Eye (tissue), 1 donor: ENCODE measurements around the gene DHX34.
"Not testable (repeated sequence)": the region's sequence is repeated elsewhere in the genome, so short reads cannot be mapped to it uniquely, and the experiment has no call there.

ENCODE experiments used
- DNase-seq: peaks from one replicate; pipeline ENCODE4 v3.0.0-alpha.2; 2015

The DHX34 gene

DNA sequence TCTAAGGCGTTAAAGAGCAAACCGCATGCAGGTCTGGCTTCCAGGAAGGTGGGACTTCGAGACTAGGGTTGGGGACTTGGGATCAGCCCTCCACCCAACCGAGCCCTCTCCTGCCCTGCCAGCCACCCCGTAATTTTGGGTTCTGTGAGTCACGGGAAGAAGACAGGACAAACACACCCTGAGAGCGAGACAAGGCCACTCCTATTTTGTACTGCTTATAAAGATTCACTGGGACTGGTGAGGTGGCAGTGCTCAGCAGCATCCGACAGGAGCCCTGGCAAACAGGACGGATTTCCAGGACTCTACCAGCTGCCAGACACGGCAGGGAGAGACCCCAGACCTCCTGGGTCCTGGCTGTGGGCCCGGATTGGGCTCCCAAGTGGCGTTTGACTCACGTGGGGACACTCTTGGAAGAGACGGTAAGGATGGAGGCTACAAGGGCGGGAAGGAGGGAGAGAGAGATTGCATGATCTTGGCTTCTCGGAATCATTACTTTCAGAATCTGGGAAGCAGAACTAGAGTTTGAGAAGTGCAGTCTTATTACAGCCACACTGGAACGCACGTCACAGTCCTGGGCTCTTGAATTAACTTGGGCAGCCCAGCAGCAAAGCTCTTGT lies 17.1 kb upstream of the DHX34 start, which contains the start of gene C5AR2:
Gene C5AR2, plus strand, starts transcription at position 245 of the 617 bp plus-strand sequence. CDS start 8,625 bp downstream, outside the sequence.
- DNase-seq: no peak

DNA sequence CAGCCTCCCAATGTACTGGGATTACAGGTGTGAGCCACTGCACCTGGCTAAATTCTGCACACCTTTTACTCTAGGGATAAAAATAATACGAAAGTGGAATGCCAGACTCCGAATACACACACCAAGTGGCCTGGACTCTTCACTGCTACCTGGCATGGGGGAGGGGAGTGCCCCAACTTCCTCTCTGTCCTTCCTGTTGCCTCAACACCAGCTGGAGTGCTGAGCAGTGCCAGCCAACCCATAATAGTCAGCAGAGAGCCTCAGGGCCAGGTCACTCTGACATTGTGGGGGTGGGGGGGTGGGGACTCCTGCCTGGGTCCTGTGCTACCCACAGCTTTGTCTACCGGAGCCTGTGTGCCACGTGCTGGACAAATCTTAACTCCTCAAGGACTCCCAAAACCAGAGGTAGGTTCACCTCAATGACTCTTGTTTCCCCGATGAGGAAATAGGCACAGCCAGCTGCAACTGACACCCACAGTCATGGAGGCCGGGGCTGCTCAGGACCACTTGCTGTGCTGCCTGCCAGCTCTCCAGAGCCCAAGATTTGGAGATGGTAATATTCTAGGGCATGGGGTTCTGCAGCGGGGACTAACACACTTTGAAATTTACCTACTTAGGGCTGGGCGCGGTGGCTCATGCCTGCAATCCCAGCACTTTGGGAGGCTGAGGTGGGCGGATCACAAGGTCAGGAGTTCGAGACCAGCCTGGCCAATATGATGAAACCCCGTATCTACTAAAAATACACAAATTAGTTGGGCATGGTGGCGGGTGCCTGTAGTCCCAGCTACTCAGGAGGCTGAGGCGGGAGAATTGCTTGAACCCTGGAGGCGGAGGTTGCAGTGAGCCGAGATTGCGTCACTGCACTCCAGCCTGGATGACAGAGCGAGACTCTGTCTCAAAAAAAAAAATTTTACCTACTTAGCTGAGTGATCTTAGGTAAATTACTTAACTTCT lies 12.1 kb upstream of the DHX34 start:
- not testable (repeated sequence) for DNase-seq

DNA sequence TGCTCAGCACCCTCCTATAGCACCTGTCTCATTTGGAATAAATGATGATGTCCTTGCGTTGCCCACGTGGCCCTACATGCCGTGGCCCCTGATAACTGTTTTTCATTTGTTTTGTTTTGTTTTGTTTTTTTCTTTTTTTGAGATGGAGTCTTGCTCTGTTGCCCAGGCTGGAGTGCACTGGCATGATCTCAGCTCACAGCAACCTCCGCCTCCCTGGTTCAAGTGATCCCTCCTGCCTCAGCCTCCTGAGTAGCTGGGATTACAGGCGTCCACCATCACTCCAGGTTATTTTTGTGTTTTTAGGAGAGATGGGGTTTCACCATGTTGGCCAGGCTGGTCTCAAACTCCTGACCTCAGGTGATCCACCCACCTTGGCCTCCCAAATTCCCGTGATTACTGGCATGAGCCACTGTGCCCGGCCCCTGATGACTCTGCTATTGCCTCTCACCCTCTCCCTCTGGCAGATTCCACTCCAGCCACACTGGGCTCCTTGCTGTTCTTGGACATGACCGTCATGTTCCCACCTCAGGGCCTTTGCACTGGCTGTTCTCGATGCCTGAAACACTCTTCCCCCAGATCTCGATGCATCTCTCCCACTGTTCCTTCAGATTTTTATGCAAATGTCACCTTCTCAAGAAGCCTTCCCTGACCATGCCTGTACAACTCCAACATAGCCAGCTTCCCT lies 9.8 kb upstream of the DHX34 start:
- no peak for DNase-seq

DNA sequence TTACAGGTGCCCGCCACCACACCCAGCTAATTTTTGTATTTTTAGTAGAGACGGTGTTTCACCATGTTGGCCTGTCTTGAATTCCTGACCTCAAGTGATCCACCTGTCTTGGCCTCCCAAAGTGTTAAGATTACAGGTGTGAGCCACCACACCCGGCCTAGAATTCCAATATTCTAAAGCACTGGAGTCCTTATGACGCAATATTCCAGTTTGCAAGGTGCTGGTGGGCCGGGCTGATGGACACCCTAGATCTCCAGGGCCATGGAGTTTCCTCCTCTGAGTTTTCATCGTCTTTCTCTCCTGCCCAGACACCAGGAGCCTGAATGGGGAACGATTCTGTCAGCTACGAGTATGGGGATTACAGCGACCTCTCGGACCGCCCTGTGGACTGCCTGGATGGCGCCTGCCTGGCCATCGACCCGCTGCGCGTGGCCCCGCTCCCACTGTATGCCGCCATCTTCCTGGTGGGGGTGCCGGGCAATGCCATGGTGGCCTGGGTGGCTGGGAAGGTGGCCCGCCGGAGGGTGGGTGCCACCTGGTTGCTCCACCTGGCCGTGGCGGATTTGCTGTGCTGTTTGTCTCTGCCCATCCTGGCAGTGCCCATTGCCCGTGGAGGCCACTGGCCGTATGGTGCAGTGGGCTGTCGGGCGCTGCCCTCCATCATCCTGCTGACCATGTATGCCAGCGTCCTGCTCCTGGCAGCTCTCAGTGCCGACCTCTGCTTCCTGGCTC lies 8.5 kb upstream of the DHX34 start:
- no peak for DNase-seq

DNA sequence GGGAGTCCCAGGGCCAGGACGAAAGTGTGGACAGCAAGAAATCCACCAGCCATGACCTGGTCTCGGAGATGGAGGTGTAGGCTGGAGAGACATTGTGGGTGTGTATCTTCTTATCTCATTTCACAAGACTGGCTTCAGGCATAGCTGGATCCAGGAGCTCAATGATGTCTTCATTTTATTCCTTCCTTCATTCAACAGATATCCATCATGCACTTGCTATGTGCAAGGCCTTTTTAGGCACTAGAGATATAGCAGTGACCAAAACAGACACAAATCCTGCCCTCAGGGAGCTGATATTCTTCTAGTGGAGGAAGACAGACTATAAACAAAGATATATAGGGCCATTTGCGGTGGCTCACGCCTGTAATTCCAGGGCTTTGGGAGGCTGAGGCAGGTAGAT lies 7.4 kb upstream of the DHX34 start:
- DNase-seq: no peak

DNA sequence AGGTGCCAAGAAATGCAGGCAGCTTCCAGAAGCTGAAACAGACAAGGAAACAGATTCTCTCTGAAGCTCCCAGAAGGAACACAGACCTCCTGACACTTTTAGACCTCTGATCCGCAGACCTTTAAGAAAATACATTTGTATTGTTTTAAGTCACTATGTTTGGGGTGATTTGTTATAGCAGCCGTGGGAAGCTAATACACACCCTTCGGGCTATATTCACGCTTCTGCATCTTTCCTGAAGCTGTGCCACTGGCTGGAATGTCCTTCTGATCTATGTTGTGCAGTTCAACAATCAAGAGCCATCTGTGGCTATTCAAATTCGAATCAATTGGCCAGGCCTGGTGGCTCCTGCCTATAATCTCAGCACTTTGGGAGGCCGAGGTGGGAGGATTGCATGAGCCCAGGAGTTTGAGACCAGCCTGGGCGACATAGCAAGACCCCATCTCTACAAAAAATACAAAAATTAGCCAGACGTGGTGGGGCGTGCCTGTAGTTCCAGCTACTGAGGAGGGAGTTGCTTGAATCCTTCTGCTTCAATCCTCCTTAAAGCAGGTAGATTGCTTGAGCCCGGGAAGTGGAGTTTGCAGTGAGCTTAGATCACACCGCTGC lies 5.8 kb upstream of the DHX34 start:
- DNase-seq: no peak

DNA sequence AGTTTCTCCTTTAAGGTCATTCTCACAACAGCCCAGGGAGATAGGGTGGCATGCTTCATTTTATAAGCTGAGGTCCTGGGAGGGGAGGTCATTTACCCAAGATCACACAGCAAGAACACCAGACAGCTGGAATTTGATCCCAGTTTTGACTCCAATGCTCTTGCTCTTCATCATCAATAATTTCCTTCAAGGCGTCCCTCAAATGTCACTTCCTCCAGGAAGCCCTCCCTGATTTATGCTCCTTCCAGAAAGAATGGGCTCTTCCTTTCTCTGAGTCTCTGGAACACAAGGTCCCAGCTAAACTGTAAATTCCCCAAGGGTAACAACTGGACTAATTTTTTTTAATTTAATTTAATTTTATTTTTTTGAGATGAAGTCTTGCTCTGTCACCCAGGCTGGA lies 4.7 kb upstream of the DHX34 start:
- no peak for DNase-seq

DNA sequence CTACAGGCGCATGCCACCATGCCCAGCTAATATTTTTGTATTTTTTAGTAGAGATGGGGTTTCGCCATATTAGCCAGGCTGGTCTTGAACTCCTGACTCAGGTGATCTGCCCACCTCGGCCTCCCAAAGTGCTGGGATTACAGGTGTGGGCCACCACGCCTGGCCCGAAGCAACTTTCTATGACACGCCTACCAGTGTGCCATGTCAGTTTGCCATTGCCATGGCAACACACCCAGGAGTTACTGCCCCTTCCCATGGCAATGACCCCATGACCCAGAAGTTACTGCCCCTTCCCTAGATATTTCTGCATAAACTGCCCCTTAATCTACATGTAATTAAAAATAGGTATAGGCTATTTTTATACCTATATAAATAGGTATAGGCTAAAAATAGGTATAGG lies 3.1 kb upstream of the DHX34 start:
- DNase-seq: not testable (repeated sequence)

DNA sequence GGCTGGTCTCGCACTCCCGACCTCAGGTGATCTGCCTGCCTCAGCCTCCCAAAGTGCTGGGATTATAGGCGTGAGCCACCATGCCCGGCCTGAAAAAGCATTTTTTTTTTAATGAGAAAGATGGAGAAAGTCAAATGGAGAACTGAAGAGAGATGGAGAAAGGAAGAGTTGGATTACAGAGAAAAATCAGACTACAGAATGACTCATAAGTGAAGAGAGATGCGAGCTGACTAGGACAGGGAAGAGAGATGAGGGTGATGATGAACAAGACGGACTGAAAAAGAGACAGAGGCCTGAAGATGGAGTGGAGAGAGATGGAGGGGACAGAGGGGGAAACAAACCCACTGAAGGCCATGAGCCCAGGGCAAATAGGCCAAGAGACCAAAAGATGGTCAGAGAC lies 1.5 kb downstream of the DHX34 start:
- DNase-seq: no peak

DNA sequence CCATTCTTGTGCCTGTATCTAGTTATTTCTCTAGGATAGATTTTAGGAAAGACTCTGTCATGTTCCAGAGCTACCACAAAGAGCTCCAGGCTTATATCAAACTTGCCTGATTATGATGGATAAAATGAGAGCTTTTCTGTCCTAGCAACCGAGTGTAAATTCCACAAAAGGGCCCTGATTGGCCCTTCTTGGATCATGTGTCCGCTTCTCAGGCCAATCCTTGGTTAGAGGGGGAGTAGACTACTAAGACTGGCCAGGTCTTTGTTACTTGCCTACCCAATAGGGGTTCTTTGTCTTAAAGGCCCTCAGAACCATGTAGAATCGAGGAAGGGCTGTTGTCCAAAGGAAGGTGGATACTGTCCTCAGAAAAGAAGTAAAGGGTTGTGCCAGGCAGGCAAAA lies 2.4 kb downstream of the DHX34 start:
- no peak for DNase-seq

DNA sequence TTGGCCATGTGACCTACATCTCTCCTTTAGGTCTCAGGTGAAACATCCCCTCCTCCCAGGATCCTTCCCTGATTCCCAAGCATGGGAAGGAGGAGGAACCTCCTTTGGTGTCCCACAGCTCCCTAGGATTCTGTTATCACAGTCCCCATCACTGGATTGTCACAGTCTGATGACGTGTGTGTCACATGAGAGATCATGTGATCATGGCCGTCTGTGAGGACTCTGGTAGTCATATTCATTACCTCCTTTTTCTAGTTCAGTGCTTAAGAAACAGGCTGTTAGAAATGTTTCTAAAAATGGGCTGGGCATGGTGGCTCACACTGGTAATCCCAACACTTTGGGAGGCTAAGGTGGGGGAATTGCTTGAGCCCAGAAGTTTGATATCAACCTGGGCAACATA lies 3.0 kb downstream of the DHX34 start:
- DNase-seq: no peak

DNA sequence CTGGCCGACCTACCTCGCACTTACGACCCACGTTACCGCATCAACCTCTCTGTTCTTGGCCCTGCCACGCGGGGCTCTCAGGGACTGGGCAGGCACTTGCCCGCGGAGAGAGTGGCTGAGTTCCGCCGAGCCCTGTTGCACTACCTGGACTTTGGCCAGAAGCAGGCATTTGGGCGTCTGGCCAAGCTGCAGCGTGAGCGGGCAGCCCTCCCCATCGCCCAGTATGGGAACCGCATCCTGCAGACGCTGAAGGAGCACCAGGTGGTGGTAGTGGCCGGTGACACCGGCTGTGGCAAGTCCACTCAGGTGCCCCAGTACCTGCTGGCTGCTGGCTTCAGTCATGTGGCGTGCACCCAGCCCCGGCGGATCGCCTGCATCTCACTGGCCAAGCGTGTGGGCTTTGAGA lies 4.2 kb downstream of the DHX34 start:
- DNase-seq: no peak

DNA sequence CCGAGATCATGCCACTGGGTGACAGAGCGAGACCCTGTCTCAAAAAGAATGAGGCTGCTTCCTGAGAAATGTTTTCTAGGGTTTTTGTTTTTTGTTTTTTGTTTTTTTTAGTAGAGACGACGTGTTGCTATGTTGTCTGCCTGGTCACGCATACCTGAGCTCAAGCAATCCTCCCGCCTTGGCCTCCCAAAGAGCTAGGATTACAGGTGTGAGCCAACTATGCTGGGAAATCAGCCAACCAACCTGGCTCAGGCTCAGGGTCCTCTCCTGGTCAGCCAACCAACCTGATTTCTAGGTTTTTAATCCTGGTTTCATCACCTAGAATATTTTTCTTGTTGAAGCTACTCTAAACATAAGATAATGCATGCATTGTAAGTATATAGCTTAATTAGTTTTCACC lies 7.8 kb downstream of the DHX34 start:
- DNase-seq: no peak

DNA sequence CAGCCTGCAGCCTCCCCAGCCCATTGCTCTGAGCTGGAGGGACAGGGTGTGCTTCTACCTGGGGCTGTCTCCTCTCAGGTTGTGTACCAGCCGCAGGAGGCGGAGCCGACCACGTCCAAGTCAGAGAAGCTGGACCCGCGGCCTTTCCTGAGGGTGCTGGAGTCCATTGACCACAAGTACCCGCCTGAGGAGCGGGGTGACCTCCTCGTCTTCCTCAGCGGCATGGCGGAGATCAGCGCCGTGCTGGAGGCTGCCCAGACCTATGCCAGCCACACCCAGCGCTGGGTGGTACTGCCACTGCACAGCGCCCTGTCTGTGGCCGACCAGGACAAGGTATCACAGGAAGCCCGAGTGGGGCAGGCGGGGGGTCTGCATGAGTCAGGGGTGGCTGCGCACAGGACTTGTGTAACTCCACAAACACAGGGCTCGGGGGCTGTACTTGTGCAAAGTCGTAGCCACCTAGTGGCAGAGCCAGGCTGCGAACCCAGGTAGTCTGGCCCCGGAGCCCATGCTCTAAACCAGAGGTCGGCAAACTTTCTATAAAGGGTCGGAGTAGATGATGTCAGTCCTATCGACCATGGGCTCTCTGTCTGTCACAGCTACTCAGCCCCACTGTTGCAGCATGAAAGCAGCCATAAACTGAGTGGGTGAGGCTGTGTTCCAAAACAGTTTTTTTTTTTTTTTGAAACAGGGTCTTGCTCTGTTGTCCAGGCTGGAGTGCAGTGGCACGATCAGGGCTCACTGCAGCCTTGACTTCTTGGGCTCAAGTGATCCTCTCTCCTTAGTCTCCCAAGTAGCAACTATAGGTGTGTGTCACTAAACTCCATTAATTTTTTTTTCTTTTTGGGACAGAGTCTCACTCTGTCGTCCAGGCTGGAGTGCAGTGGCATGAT lies 8.9 kb downstream of the DHX34 start:
- no peak for DNase-seq

DNA sequence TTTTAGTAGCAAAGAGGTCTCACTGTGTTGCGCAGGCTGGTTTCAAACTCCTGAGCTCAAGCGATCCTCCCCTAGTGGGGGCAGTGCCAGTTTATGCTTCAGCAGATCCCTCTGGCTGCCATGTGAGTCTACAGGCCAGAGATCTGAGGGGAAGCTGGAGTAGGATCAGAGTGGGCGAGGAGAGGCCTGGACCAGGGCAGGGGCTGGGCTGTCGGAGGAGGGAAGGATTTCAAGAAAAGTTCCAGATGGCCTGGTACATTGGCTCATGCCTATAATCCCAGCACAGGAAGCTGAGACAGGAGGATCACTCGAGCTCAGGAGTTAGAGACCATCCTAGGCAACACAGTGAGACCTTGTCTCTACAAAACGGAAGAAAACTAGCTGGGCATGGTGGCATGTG lies 9.8 kb downstream of the DHX34 start:
- no peak for DNase-seq

DNA sequence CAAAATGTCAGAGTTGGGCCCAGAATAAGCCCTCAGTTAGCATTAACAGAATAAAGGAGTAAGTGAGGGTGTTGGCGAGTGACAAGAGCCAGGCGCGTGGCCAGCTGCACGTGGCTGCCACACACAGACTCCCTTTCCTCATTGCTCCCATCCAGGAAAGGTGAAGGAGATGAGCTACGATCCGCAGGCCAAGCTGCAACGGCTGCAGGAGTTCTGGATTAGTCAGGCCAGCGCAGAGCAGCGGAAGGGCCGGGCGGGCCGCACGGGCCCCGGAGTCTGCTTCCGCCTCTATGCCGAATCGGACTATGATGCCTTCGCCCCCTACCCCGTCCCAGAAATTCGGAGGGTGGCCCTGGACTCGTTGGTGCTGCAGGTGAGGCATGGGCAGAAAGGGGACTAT lies 13.2 kb downstream of the DHX34 start:
- DNase-seq: no peak

DNA sequence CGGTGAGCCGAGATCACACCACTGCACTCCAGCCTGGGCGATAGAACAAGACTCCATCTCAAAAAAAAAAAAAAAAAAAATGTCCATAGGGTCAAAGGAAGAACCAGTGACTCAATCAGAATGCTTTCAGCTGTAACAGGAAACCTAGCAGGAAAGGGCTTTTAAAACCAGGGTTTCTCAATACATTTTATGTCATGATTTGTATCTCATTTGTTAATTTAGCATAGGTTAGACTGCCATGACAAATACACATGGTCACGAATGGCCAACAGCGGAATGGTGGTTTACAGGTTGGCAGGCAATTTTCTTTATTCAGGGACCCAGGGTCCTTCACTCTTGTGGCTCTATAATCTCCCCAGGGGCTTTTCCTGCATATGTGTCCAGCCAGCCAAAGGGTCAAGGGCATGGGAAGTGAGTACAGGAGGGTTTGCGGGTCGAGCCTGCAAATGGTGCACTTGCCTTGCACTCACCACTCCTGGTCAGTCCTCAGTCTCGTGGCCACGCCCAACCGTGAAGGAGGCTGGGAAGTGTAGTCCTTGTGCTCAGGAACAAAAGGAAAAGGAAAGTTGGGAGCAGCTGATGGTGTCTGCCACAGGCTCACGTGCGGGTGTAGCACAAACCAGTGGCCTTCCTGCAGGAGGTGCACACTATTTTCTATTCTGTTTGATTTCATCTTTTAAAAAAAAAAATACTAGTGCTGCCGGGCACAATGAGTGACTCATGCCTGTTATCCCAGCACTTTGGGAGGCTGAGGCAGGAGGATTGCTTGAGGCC lies 14.8 kb downstream of the DHX34 start:
- no peak for DNase-seq

DNA sequence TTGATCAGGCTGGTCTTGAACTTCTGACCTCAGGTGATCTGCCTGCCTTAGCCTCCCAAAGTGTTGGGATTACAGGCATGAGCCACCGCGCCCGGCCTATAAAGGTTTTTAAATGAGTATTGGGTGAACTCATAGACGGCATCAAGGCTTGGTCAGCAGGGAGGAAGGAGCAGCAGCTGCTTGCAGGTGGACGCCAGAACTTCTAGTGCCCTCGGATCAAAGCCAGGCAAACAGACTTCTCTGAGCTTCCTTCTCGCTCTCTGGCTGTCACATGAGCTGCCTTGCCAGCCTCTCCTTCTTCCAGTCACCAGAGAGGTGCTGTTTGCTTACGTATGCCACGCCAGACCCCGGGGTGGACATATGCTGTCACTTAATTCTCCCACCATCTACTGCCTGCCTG lies 16.3 kb downstream of the DHX34 start:
- DNase-seq: not testable (repeated sequence)

DNA sequence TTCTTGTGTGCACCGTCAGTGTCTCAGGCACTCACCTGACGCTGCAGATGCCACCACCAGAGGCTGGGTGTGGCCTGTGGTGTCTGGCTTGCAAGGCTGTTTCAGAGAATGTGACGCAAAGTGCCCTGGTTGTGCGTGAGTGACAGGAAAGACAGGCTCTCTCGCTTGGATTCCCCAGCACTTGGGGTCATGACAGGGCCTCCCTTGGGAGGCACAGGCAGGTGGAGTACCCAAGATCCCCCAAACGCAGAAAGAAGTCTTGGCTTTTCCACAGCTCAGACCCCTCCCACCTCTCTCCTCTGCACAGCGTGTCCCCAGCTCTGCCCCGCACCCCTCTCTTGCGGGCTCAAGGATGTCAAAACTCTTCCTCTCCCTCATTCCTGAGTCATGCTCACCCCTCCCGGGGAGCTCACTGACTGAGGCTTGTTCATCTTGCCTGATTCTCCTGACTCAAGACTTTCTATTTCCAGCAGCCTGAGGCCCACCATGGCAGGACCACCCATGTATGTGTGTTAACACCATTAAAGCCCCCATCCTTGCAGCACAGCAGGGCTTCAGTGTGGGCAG lies 21.0 kb downstream of the DHX34 start:
- peak; percentile 41 for DNase-seq

DNA sequence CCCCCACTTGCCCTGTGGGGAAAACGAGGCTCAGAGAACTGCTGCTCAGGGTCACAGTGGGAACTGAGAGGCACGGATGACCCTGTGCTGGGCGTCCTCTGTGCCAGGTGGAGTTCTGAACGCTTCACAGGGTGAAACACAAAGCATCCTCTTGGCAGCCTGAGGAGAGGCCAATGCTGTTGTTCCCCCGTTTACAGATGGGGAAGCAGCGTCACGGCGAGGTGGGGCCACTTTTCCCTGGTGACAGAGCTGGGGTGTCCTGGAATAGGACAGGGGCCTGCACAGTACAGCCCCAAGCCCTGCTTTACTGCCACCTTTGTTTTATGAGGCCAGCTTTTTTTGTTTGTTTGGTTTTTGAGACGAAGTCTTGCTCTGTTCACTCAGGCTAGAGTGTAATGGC lies 22.1 kb downstream of the DHX34 start:
- no peak for DNase-seq
